GM04503 (cell line): ENCODE data around the gene CIAO3.
"Not testable (repeated sequence)": the region's sequence is repeated elsewhere in the genome, so short reads cannot be mapped to it uniquely, and the experiment has no call there.

Source experiments
- DNase-seq: peaks from one replicate; pipeline ENCODE4 v3.0.0-alpha.2; 2012; ENCODE audit warnings: low read depth

Gene CIAO3

DNA sequence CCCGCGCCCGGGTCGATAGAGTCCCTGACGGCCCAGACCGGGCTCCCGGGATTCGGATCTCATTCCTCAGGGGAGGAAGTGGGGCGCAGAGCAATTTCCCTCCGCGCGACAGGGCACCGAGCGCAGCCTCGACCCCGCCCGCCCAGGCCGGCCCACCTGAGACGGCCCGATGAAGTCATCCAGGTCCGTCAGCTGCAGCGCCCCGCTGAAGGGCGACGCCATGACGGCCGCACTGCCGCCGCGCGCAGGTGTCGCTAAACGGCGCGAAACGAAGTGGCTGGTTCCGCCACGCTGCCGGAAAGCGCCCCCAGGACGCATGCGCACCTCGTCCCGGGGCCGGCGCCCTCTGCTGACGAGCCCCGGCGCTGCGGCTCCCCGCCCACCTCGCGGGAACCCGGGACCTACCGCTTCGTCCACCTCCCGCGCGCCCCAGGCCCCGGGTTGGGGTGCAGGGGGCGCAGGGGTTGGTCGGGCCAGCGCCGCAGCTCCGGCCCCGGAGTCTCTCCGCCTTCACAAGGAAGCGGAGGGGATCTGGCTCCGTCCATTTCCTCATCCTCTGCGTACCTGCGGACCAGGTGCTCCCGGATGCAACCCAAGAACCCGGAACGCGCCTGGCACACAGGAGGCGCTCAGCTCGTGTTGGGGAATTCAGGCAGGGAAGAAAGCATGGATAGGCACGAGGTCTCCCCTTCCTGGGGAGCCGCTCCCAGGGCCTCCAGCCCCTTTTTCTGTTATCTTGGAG lies at the start of gene CIAO3:
TSS of gene CIAO3 (minus strand) at position 234 of the 742 bp plus-strand sequence. CDS start at position 222, 12 bp downstream.
- DNase-seq, result peak; percentile 34

DNA sequence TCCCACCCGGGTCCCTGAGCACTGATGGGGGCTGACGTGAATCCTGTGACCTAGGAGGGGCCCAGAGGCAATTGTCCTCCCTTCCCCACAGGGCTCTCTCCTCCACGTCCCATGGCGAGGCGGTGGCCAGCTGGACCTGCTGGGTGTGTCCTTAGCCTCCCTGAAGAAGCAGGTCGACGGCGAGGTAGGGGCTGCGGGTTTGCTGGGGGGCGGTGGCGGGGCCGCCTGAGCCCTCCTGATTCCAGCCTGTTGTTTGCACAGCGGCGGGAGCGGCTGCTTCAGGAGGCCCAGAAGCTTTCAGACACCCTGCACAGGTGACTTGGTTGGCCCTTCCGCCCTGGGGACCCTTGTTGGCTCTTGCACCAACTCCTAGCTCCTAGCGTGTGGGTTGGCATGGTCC lies 49.3 kb upstream of the CIAO3 start:
- no peak for DNase-seq

DNA sequence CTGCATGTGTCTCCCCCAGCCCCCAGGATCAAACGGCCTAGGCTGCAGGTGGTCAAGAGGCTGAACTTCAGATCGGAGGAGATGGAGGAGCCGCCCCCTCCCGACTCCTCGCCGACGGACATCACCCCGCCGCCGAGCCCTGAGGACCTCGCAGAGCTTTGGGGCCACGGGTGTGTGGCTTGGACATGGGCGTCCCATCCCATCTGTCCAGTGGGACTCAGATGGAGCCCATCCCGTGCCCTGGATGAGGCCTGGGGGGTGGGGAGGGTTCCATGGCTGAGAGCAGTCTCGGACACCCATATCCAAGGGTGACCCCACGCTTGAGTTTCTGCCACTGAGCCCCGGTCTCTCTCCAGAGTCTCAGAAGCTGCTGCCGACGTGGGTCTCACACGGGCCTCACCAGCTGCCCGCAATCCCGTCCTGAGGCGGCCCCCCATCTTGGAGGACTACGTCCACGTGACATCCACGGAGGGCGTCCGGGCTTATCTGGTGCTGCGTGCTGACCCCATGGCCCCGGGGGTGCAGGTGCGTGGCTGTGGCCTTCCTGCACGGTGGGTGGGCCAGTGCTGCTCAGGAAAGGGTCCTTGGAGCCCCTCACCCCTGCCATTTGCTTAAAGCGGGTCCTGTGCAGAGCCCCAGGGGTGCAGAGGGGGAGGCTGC lies 48.5 kb upstream of the CIAO3 start:
- DNase-seq, result no peak

DNA sequence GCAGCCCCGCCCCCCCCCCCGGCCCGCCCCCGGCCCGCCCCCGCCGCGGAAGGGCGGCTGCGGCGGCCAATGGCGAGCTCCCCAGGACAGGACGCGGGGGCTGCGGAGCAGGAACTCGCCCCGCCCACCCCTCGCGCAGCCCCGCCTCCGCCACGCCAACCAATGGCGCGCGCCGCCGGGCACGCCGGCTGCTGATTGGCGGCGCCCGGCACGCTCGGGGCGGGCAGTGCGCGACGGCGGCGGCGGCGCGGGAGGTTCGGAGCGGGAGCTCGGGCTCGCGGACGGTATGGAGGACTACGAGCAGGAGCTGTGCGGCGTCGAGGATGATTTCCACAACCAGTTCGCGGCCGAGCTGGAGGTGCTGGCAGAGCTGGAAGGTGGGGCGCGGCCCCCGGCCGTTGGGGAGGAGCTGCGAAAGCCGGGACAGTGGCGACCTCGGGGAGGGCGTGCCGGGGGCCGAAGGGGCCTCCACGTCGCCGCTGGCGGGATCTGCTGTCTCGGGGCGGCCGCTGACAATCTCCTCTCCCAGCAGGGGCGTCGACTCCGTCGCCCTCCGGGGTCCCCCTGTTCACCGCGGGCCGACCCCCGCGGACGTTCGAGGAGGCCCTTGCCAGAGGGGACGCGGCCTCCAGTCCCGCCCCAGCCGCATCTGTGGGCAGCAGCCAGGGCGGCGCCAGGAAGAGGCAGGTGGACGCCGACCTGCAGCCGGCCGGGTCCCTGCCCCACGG lies 47.8 kb upstream of the CIAO3 start, which contains the start of gene CHTF18:
TSS of gene CHTF18 (plus strand) at position 222 of the 728 bp plus-strand sequence. CDS start at position 287, 65 bp downstream.
- DNase-seq, result peak; percentile 35

DNA sequence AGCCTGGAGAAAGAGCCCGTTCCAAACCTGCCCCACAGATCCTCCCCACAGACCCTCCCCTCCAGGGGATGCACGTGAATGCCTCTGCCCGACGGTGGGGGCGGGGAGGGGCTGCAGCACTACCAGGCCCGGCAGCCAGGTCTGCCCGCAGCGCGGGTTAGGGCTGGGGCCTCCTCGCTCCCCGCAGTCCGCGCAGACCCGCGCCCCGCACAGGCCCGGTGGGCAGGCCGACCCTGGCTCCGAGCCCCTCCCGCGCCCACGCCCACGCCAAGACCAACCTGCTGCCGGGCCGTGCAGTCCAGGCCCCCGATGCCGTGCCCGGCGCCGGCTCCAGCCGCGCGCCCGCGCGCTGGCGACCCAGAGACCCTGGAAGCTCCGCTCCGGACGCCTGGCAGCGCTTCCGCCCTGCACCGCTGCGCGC lies 47.2 kb upstream of the CIAO3 start, which contains the start of gene RPUSD1:
TSS of gene RPUSD1 (minus strand) at position 404 of the 421 bp plus-strand sequence. CDS start 644 bp downstream, outside the sequence.
- no peak for DNase-seq

DNA sequence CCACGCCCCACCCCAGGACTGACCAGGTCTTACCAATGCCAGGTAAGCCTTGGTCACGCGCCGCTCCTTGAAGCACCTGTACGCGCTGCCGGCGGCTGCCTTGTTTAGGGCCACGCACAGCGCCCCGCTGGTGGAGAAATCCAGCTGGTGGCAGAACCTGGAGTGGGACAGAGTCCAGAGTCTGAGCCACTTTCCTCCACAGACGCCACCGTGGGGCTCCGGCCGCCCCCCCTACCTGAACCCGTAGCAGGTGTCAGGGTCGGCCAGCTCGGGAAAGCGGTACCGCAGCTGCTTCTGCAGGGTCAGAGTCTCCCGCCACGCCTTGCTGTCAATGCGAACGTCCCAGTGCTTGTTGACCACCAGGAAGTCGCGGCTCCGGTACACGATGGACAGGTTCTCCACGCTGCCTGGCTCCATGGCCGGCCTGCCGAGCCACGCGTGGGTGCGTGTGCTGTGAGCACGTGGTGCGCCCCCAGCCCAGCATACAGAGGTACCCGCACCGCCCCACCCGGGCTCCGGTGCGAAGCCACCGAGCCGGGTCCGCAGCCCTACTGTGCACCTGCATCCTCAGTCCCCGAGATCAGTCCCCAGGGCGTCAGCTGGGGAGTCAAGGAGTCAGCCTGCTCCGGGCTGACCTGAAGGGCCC lies 46.6 kb upstream of the CIAO3 start:
- no peak for DNase-seq

DNA sequence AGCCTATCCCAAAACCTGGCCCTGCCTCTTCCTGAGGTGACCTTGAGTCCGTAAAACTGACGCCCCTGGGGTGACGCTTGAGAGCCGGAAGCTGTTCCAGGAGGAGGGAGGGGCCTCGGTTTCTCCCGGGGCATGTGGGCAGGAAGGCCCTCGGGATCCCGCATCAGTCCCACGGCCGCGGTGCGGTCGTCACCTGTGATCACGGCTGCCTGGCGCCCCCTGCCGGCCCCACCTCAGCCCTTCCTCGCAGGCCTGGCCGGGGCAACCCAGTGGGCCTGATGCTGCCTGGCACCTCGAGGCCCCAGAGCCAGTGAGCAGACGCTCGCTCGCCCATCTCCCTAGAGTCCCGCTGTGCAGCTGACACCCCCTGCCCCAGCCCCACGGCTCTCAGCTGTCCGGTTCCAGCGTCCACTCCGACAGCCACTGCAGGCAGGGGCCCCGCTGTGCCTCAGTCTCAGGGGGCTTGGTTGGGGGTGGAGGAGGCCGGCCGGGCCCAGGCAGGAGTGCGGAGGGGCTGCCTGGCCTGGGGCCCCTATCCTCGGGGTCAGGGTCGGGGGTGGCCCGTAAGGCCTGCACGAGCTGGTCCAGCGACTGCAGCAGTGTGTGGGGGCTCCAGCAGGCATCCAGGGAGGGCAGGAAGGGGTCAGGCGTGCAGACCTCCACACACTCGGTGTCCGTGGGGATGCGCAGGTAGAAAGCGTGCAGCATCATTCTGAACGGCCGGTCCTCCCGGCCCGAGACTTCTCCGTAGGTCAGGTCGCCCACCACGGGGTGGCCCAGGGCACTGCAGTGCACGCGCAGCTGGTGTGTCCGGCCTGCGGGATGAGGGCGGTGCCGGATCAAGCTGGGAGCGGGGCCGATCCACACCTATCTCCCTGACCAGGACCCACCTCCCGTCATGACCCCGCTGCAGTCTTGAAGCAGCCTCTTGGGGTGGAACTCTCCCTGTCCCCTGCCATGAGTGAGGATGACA lies 45.1 kb upstream of the CIAO3 start:
- DNase-seq, result no peak

DNA sequence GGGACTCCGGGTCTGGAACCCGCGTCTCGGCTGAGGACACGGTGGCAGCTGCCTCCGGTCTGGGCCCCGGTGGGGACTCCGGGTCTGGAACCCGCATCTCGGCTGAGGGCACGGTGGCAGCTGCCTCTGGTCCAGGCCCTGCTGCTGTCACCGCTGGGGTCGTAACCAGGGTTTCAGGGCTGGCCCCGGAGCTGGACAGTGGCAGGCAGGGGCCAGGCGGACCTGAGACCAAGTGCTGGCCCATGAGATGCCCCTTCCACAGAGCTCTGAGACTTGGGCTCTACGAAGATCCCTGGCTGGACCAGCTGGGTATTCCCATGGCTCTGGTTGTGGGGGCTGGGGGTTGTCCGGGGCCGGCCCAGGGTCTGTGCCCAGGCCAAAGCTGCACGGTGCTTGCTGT lies 43.6 kb upstream of the CIAO3 start:
- DNase-seq, result no peak

DNA sequence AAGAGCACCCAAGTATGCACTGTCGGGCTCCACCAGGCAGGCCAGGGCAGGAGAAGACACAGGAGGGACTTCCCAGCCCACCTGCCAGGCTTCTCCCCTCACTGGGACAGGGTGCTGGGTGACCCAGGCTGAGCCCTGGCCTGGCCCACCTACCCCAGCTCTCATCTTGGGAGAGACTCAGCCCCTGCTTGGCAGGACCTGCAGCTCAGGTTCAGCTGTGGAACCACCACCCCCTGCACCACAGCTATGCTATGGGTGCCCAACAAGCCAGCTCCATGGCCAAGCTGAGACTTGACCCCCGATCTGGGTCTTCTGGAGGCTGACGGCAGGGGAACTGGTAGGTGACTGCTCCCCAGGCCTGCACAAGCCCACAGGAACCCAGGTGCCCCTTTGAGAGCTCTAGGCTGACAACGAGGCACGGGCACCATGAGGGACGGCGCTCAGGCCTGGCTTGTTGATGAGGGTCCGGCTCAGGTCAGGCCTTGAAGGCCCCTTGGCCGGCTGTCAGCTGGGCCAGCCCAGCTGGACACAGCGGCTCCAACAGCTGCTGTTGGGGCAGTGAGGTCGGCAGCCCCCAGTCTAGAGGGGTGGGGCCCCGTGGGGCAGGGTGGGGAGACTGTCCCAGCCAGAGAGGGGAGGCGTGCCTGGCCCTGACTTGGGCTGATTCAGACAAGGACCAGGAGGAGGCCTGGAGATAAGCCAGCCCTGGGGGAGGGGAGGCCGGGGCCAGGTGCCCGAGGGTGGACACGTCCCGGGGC lies 42.8 kb upstream of the CIAO3 start:
- DNase-seq, result no peak

DNA sequence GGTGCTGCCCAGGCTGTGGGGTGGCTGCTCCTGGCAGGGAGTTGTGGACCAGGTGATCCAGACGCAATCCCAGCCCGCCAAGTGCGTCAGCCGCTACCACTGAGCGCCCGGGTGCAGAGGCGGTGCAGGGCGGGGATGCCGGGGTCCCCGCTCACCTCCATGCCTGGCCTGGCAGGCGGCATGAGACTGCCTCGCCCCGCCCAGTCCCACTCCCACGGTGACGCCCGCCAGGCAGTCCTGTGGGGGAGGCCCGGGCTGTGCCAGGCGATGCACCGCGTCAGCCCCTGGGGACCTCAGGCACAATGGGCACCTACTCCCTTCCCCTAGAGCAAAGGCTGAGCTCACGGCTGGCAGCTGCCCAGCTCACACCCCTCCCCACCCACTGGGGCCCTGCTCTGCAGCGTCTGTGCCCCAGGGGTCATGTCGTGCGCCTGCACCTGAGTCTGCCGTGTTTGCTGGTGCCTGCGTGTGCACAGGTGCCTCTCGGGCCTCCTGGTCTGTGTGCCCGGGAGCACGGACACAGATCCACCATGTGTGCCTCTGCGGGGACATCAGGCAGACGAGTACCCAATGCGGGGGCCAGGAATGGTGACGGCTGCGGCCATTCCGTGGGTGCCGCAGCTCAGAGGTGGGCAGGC lies 42.1 kb upstream of the CIAO3 start:
- no peak for DNase-seq

DNA sequence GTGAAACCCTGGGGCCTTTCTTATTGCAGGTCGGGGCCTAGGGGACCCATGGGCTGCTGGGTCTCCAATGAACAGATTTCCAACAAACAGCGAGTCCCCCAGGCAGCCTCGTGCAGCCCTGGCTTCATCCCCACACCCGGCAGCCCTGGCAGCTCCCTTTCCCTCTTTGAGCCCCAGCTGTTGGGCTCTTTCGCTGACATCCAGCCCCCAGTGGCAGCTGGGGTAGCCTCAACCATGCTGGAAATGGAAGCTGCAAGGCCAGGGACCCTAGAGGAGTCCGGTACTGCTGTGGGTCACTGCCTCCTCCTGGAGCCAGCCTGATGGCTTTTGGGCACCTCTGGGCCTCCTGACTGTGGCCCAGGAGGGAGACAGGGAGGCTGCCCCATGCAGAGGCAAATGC lies 41.5 kb upstream of the CIAO3 start:
- no peak for DNase-seq

DNA sequence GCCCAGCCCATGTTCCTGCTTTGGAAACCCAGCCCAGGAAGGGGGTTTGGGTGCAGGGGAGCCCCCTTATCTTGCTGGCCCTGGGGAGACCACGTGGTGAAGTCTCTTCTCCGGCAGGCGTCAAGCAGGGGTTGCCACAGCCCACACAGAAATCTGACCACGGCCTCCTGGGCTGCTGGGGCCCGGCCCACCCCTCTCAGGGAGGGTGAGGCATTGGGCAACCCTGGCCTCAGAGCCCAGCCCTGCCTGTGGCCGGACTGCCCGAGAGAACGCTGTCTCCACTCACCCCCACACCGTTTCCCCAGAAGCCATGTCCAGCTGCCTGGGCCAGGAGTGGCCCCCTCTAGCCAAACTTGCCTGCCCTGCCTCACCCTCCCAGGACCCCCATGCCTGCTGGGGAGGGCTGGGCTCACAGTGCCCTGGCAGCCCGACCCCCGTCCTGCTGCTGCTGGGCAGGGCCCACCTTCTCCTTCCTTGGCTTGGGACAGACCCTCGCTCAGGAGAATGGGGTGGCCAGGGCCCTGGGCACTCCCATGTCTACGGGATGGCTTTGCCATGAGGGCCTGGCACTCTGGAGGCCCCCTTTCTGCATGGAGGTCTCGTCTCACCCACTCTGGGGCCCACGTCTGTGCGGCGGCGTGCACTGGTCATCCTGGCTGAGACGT lies 40.7 kb upstream of the CIAO3 start:
- no peak for DNase-seq

DNA sequence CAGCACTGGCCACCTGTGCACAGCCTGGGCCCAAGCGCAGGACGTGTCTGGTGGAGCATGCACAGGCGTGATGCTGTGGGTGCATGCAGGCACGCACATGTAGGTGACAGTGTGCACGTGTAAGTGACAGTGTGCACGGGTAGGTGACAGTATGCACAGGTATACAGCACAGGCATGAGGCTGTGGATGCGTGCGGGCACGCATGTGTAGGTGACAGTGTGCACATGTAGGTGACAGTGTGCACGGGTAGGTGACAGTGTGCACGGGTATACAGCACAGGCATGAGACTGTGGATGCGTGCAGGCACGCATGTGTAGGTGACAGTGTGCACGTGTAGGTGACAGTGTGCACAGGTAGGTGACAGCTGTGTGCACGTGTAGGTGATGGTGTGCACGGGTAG lies 39.5 kb upstream of the CIAO3 start:
- DNase-seq, result no peak

DNA sequence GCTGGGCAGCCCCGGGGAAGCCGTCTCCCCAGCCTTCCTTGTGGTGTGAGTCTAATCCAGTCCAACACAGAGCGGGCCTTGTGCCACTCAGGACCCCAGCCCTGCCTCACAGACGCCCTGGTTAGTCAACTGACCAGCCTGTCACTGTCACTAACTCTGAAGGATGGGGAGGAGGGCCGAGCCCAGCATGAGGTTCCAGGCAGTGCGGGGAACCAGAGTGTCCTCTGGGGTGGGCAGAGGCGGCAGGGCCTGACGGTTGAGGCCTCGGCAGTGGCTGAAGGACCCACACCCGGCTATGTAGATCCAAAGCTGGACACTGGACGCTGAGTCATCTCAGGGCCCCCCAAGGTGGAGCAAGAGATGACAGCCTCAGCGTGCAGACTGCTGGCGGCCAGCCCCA lies 38.8 kb upstream of the CIAO3 start:
- no peak for DNase-seq

DNA sequence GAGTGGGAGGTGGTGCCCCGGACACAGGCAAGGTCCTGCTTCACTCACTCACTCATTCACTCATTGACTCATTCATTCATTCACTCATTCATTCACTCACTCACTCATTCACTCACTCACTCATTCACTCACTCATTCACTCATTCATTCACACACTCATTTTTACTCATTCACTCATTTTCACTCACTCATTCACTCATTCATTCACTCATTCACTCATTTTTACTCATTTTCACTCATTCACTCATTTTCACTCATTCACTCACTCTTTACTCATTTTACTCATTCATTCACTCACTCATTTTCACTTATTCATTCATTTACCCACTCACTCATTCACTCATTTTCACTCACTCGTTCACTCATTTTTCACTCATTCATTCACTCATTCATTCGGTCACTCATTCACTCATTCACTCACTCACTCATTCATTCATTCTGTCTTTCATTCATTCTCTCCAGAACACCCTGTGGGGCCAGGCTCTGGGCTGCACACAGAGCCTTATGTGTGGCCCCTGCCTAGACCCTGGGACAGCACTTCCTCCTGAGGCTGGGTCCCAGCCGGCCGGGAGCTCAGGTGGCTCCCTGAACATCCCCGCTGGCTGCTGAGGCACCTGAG lies 38.2 kb upstream of the CIAO3 start:
- DNase-seq, result no peak

DNA sequence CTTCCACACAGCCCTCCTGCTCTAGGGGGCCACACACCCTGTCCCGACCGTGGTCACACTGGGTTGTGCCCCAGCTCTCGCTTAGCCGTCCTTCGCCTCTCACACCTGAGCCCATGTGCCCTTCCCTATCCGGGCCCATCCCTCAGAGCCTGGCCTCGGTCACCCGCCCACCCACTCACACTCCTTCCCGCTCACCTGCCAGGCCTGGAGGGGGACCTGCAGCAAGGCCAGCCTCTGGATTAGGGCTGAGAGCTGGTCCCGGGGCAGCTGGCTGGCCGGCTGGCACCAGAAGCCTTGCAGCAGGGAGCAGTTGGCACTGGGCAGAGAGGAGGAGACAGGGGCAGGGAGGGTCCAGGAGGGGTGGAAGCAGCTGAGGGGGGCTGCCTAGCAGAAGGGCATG lies 37.6 kb upstream of the CIAO3 start:
- no peak for DNase-seq

DNA sequence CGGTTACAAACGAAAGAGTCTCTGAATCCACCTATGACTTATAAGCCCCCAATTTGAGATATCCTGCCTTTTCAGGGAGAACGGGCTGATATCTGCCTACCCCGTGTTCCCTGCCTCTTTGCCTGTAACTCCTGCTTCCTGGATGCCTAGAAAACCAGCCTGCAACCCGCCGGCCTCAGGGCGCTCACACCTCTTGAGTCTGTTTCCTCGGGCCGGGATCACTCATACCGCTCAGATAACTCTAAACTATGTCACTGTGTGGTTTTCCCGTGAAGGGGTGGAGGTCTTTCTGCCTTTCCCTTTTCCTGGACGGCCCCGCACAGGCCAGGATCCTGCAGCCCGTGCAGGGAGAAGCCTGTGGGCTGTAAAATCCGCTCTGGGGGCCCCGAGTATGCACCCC lies 37.0 kb upstream of the CIAO3 start:
- no peak for DNase-seq

DNA sequence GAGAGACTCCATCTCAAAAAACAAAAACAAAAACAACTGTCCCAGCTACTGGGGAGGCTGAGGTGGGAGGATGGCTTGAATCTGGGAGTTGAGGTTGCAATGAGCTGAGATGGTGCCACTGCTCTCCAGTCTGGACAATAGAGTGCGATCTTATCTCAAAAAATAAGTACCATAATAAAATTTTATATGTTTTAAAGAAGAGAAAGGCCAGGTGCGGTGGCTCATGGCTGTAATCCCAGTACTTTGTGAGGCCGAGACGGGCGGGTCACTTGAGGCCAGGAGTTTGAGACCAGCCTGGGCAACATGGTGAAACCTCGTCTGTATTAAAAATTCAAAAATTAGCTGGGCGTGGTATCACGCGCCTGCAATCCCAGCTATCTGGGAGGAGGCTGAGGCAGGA lies 36.0 kb upstream of the CIAO3 start:
- no peak for DNase-seq

DNA sequence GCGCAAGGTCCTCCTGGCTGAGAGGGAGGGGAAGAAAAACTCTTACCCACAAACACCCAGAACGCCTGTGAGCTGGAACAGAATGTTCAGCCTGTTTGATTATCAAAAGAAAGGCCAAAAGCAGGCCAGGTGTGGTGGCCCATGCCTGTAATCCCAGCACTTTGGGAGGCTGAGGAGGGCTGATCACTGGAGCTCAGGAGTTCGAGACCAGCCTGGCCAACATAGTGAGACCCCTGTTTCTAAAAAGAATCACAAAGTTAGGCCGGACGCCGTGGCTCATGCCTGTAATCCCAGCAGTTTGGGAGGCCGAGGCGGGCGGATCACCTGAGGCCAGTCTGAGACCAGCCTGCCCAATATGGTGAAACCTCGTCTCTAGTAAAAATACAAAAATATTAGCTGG lies 35.5 kb upstream of the CIAO3 start:
- DNase-seq, result not testable (repeated sequence)
